H1 (cell line): ENCODE data around the gene NGEF. TPM values are rescaled to one million over a fixed set of nuclear protein-coding genes. Genes with fewer than 3 reads are reported as not detected.

Experiments used
- CTCF ChIA-PET: fragments of 300-600 bp; sonication (Branson Sonifier 250); formaldehyde crosslinking; loops from one replicate; lab custom pipeline; 2021; ENCODE audit not compliant: partially characterized antibody; lab: Charles Lee
- POLR2A ChIA-PET: fragments of 300-600 bp; sonication (Branson Sonifier 250); formaldehyde crosslinking; loops from one replicate; lab custom pipeline; 2021; ENCODE audit warnings: inconsistent platforms; ENCODE audit not compliant: partially characterized antibody; lab: Charles Lee
- DNase-seq, 2 experiments: peaks; one replicate each; pipeline versions ENCODE4 v3.0.0 to v3.0.0-alpha.2; 2010 to 2022; ENCODE audit warnings: low spot score in 2 of 2, low read depth in 1 of 2, mixed read lengths in 1 of 2
- FAIRE-seq: peaks from 2 replicates; lab custom pipeline; 2011; peaks lifted over from hg19 to GRCh38; lab: Jason Lieb, UNC
- H2AFZ ChIP-seq: 2 replicates; pipeline ENCODE4 v1.8.1; 2012; ENCODE audit warnings: low read length, inconsistent platforms
- H2AK5ac ChIP-seq: 2 replicates; pipeline ENCODE4 v1.6.1; 2013; ENCODE audit warnings: low read depth, low read length
- H2BK120ac ChIP-seq: replicated peaks from 2 replicates; pipeline ENCODE3; 2013; ENCODE audit warnings: low read depth, low read length, inconsistent platforms
- H2BK12ac ChIP-seq: 2 replicates; pipeline ENCODE4 v1.6.1; 2013; ENCODE audit warnings: low read depth, low read length
- H2BK15ac ChIP-seq: 2 replicates; pipeline ENCODE4 v1.6.1; 2013; ENCODE audit warnings: low read length
- H2BK20ac ChIP-seq: 2 replicates; pipeline ENCODE4 v1.6.1; 2013; ENCODE audit warnings: low read length
- H2BK5ac ChIP-seq: 2 replicates; pipeline ENCODE4 v1.6.1; 2013; ENCODE audit warnings: low read depth, low read length
- H3K14ac ChIP-seq: 2 replicates; pipeline ENCODE4 v1.6.1; 2013; ENCODE audit warnings: inconsistent platforms; ENCODE audit not compliant: insufficient read length
- H3K18ac ChIP-seq: 2 replicates; pipeline ENCODE4 v1.6.1; 2013; ENCODE audit warnings: low read length; ENCODE audit errors: extremely low read depth
- H3K23ac ChIP-seq: 2 replicates; pipeline ENCODE4 v1.6.1; 2013; ENCODE audit warnings: inconsistent platforms; ENCODE audit not compliant: insufficient read length
- H3K23me2 ChIP-seq: 2 replicates; pipeline ENCODE4 v1.6.1; 2013; ENCODE audit warnings: low read depth, low read length
- H3K27ac ChIP-seq: 2 replicates; pipeline ENCODE4 v1.6.1; 2011; ENCODE audit warnings: low read depth, low read length, inconsistent platforms
- H3K27me3 ChIP-seq, 4 experiments: replicated peaks in 1 of 4; 1 replicate in 1 of 4; 2 replicates in 3 of 4; pipeline versions ENCODE4 v1.6.1 to v1.8.1; 2011 to 2013; ENCODE audit warnings: low read length in 3 of 4, mild to moderate bottlenecking in 3 of 4, inconsistent platforms in 2 of 4, mixed read lengths in 2 of 4, moderate library complexity in 1 of 4; ENCODE audit not compliant: control insufficient read depth in 3 of 4, insufficient read depth in 3 of 4; ENCODE audit errors: extremely low read depth in 1 of 4
- H3K36me3 ChIP-seq, 4 experiments: 2 replicates each; pipeline versions ENCODE4 v1.6.1 to v1.8.1; 2011 to 2013; ENCODE audit warnings: mild to moderate bottlenecking in 4 of 4, low read length in 3 of 4, moderate library complexity in 2 of 4, control low read depth in 1 of 4, inconsistent platforms in 1 of 4; ENCODE audit not compliant: insufficient read depth in 4 of 4, control insufficient read depth in 2 of 4
- H3K4ac ChIP-seq: replicated peaks from 2 replicates; pipeline ENCODE3; 2013; ENCODE audit warnings: low read length, low read depth, mixed read lengths, inconsistent platforms; ENCODE audit not compliant: insufficient read length
- H3K4me1 ChIP-seq, 4 experiments: replicated peaks in 1 of 4; 1 replicate in 1 of 4; 2 replicates in 3 of 4; pipeline versions ENCODE4 v1.6.1 to v1.8.1; 2011 to 2013; ENCODE audit warnings: low read length in 3 of 4, inconsistent platforms in 2 of 4, mixed read lengths in 1 of 4; ENCODE audit not compliant: insufficient read depth in 4 of 4, control insufficient read depth in 3 of 4
- H3K4me2 ChIP-seq, 2 experiments: 2 replicates each; pipeline versions ENCODE4 v1.6.1 to v1.8.1; 2011 to 2013; ENCODE audit warnings: low read depth in 2 of 2, low read length in 2 of 2, control low read depth in 1 of 2, inconsistent platforms in 1 of 2, mild to moderate bottlenecking in 1 of 2; ENCODE audit not compliant: insufficient read depth in 1 of 2
- H3K4me3 ChIP-seq, 4 experiments: fragments of 200-600, 300-600 bp in 1 of 4; sonication (generic), shearing (Covaris generic), sonication (Bioruptor Twin) in 1 of 4; 2 replicates each; pipeline versions ENCODE4 v1.5.1 to v1.8.1; 2011 to 2016; ENCODE audit warnings: low read length in 4 of 4, low read depth in 3 of 4, control low read depth in 2 of 4, inconsistent platforms in 2 of 4, mild to moderate bottlenecking in 2 of 4, mixed read lengths in 1 of 4, moderate library complexity in 1 of 4; ENCODE audit not compliant: insufficient read depth in 2 of 4; ENCODE audit errors: extremely low read depth in 1 of 4
- H3K56ac ChIP-seq: replicated peaks from 2 replicates; pipeline ENCODE3; 2013; ENCODE audit warnings: low read depth, mild to moderate bottlenecking, mixed read lengths, low read length, inconsistent platforms; ENCODE audit not compliant: insufficient read length
- H3K79me1 ChIP-seq: 2 replicates; pipeline ENCODE4 v1.6.1; 2013; ENCODE audit warnings: low read depth, low read length, control low read depth
- H3K79me2 ChIP-seq, 2 experiments: 2 replicates each; pipeline versions ENCODE4 v1.6.1 to v1.8.1; 2012 to 2013; ENCODE audit warnings: low read length in 2 of 2, mild to moderate bottlenecking in 2 of 2, inconsistent platforms in 1 of 2; ENCODE audit not compliant: insufficient read depth in 2 of 2, control insufficient read depth in 1 of 2
- H3K9ac ChIP-seq, 4 experiments: replicated peaks in 1 of 4; 1 replicate in 1 of 4; 2 replicates in 3 of 4; pipeline versions ENCODE4 v1.6.1 to v1.8.1; 2011 to 2013; ENCODE audit warnings: low read depth in 3 of 4, low read length in 3 of 4, control low read depth in 2 of 4, mild to moderate bottlenecking in 2 of 4, moderate library complexity in 2 of 4, inconsistent platforms in 1 of 4; ENCODE audit errors: extremely low read depth in 1 of 4
- H3K9me3 ChIP-seq, 2 experiments: 2 replicates each; pipeline versions ENCODE4 v1.6.1 to v1.8.1; 2012 to 2013; ENCODE audit warnings: mild to moderate bottlenecking in 2 of 2, moderate library complexity in 2 of 2, control low read depth in 1 of 2, inconsistent platforms in 1 of 2, low read depth in 1 of 2, low read length in 1 of 2, mixed read lengths in 1 of 2; ENCODE audit not compliant: insufficient read depth in 2 of 2
- H4K20me1 ChIP-seq, 2 experiments: replicated peaks in 1 of 2; 2 replicates each; pipeline versions ENCODE3 to v1.8.1; 2011 to 2013; ENCODE audit warnings: inconsistent platforms in 2 of 2, low read length in 2 of 2, mild to moderate bottlenecking in 1 of 2; ENCODE audit not compliant: insufficient read depth in 2 of 2, control insufficient read depth in 1 of 2
- H4K5ac ChIP-seq: 2 replicates; pipeline ENCODE4 v1.6.1; 2013; ENCODE audit warnings: low read length, low read depth, mixed read lengths, inconsistent platforms; ENCODE audit not compliant: insufficient read length
- H4K8ac ChIP-seq: 2 replicates; pipeline ENCODE4 v1.8.0; 2013; ENCODE audit warnings: mild to moderate bottlenecking, moderate library complexity, low read length, inconsistent platforms; ENCODE audit not compliant: insufficient read depth; ENCODE audit errors: extremely low read depth
- H4K91ac ChIP-seq: replicated peaks from 2 replicates; pipeline ENCODE3; 2013; ENCODE audit warnings: low read length, mixed read lengths, inconsistent platforms; ENCODE audit not compliant: insufficient read length
- BACH1 ChIP-seq: IDR thresholded peaks from 2 replicates; pipeline ENCODE4 v1.6.1; 2012; ENCODE audit warnings: low read length, improper control_type of control experiment
- BCL11A ChIP-seq, 2 experiments: IDR thresholded peaks; one replicate each; pipeline ENCODE4 v1.6.1; 2011; ENCODE audit warnings: low read depth in 2 of 2, low read length in 2 of 2, mild to moderate bottlenecking in 2 of 2
- GABPA ChIP-seq: IDR thresholded peaks from 2 replicates; pipeline ENCODE4 v1.6.1; 2011; ENCODE audit warnings: mild to moderate bottlenecking, low read length, moderate library complexity, borderline replicate concordance; ENCODE audit not compliant: insufficient read depth
- JUN ChIP-seq: IDR thresholded peaks from 2 replicates; pipeline ENCODE4 v1.6.1; 2011; ENCODE audit warnings: low read depth, mild to moderate bottlenecking, improper control_type of control experiment, low read length
- RAD21 ChIP-seq, 2 experiments: IDR thresholded peaks in 1 of 2; conservative IDR thresholded peaks in 1 of 2; 2 replicates each; pipeline ENCODE4 v1.6.1; 2011; ENCODE audit warnings: low read depth in 2 of 2, low read length in 2 of 2, improper control_type of control experiment in 1 of 2, inconsistent platforms in 1 of 2, mild to moderate bottlenecking in 1 of 2, moderate library complexity in 1 of 2
- RBBP5 ChIP-seq: IDR thresholded peaks from 2 replicates; pipeline ENCODE4 v1.7.1; 2012; ENCODE audit warnings: low read depth, mild to moderate bottlenecking, inconsistent platforms, low read length, moderate library complexity, borderline replicate concordance
- RFX5 ChIP-seq: IDR thresholded peaks from 2 replicates; pipeline ENCODE4 v1.6.1; 2011; ENCODE audit warnings: low read depth, low read length, improper control_type of control experiment, borderline replicate concordance
- RNF2 ChIP-seq: fragments of 200-900, 300-1000 bp; sonication (generic); IDR thresholded peaks from 2 replicates; pipeline ENCODE4 v1.7.1; 2016; ENCODE audit warnings: borderline replicate concordance, low read depth, mild to moderate bottlenecking, antibody characterized with exemption, low read length; ENCODE audit not compliant: poor library complexity, severe bottlenecking; ENCODE audit errors: missing control alignments
- RXRA ChIP-seq: IDR thresholded peaks from 2 replicates; pipeline ENCODE4 v1.6.1; 2011; ENCODE audit warnings: low read depth, mild to moderate bottlenecking, low read length, moderate library complexity; ENCODE audit not compliant: insufficient read depth
- SP1 ChIP-seq: IDR thresholded peaks from 2 replicates; pipeline ENCODE4 v1.6.1; 2011; ENCODE audit warnings: low read depth, low read length
- SP4 ChIP-seq: IDR thresholded peaks from 2 replicates; pipeline ENCODE4 v1.6.1; 2012; ENCODE audit warnings: low read length, inconsistent platforms
- SUZ12 ChIP-seq: fragments of 200-600 bp; sonication (generic); IDR thresholded peaks from 2 replicates; pipeline ENCODE4 v1.6.1; 2012; ENCODE audit warnings: mild to moderate bottlenecking, inconsistent platforms, low read length, moderate library complexity, mixed read lengths
- USF2 ChIP-seq: IDR thresholded peaks from 2 replicates; pipeline ENCODE4 v1.6.1; 2011; ENCODE audit warnings: low read length, improper control_type of control experiment
- WGBS, 2 experiments: shearing (Covaris generic) in 1 of 2; methylation state at CpG; one replicate each; pipeline versions ENCODE4 v1.1.6 to v1.1.7; 2013 to 2015; ENCODE audit warnings: low lambda C conversion rate in 2 of 2, mixed read lengths in 2 of 2, inconsistent platforms in 1 of 2, low coverage in 1 of 2, missing lambda C conversion rate in 1 of 2; ENCODE audit not compliant: insufficient replicate concordance in 2 of 2, insufficient coverage in 1 of 2, insufficient read length in 1 of 2; ENCODE audit errors: extremely low coverage in 1 of 2, missing lambda C conversion rate in 1 of 2; 5-methylcytosine and 5-hydroxymethylcytosine counted together
- polyA plus RNA-seq, 7 experiments: library from polyadenylated mRNA; depleted of rRNA in 3 of 7; stranded (reverse) in 5 of 7; unstranded in 2 of 7; fragments of >200 nt in 5 of 7; fragments of 200-250 nt in 2 of 7; gene quantifications; 1 replicate in 5 of 7; 2 replicates in 1 of 7; 4 replicates in 1 of 7; pipeline versions ENCODE4 v1.2.1 to v1.2.3, GENCODE V29; 2011 to 2013; ENCODE audit warnings: missing spikeins in 2 of 7, mixed read lengths in 2 of 7
- total RNA-seq: library from RNA; stranded (reverse); fragmentation: NEBNext Ultra II Directional; extraction: Animal tissue kit (Norgen Biotek cat#: 25700); gene quantifications from 2 replicates; pipeline ENCODE4 v1.2.1, GENCODE V29; 2021

Gene NGEF
- total and polyA plus RNA-seq, 2 of the 8 experiments (the other 6 are each of a cell fraction or from before 2014, with no cell fraction given) = 2.7 to 3.2 TPM

GRCh38 chr2:233009661-233010060, 3.4 kb downstream of the NGEF start:
- no peak overlapping the region for H3K18ac ChIP-seq
- no peak overlapping the region for H3K9ac ChIP-seq
- no peaks in the 10 kb centered on the region for H3K79me2 ChIP-seq
- H2AK5ac ChIP-seq = no peak overlapping the region
- no peak overlapping the region for H2BK15ac ChIP-seq
- no peak overlapping the region for H2BK120ac ChIP-seq
- H4K8ac ChIP-seq = no peak overlapping the region
- no peak for DNase-seq
- no peak overlapping the region for H3K4ac ChIP-seq
- H2AFZ ChIP-seq = no peak overlapping the region
- no peaks in the 10 kb centered on the region for H3K9me3 ChIP-seq
- H4K91ac ChIP-seq = no peak overlapping the region
- no peak overlapping the region for H3K27ac ChIP-seq
- H3K4me3 ChIP-seq = no peak overlapping the region
- WGBS, 2 experiments = 92% methylated on average over 3 of the region's 3 CpGs; no CpG with 5 or more reads in 1 of the 2 experiments
- H3K79me1 ChIP-seq = no peaks in the 10 kb centered on the region
- no peaks in the 10 kb centered on the region for H3K27me3 ChIP-seq
- no peak for FAIRE-seq
- no peak overlapping the region for H3K4me2 ChIP-seq
- H3K56ac ChIP-seq = no peak overlapping the region
- peaks cover 3% of the 10 kb centered on the region; the same call in 1 of the 2 replicates for H3K23me2 ChIP-seq
- ChIA-PET CTCF (interaction anchor here (0.6 to 2.5 kb wide), 9 partner anchors 10 to 165 kb away, joined by 3 to 9 read pairs (median 3); no protein-coding TSS in a partner anchor), POLR2A (no interaction called here)
- no peaks in the 10 kb centered on the region for H3K36me3 ChIP-seq
- no peak overlapping the region for H3K14ac ChIP-seq
- H3K23ac ChIP-seq = no peak overlapping the region
- no peak overlapping the region for H2BK20ac ChIP-seq
- H4K20me1 ChIP-seq = no peaks in the 10 kb centered on the region
- H4K5ac ChIP-seq = no peak overlapping the region
- no peak overlapping the region for H2BK5ac ChIP-seq
- H2BK12ac ChIP-seq = no peak overlapping the region
- H3K4me1 ChIP-seq = no peaks in the 10 kb centered on the region
- TF ChIP-seq RBBP5 = no peak
- TF ChIP-seq GABPA = no peak
- TF ChIP-seq RFX5 = no peak
- no peak for TF ChIP-seq RAD21 (IDR thresholded peaks at IDR 0.05 in 1 of 2, conservative IDR thresholded peaks at IDR 0.05 in 1 of 2; ENCODE audit: low read depth in 2 of 2, low read length in 2 of 2)
- TF ChIP-seq BCL11A (IDR thresholded peaks at IDR 0.05; ENCODE audit: low read depth in 2 of 2, low read length in 2 of 2) = no peak
- no peak for TF ChIP-seq SP1
- no peak for TF ChIP-seq JUN
- no peak for TF ChIP-seq RXRA
- no peak for TF ChIP-seq USF2
- TF ChIP-seq SP4 = no peak
- no peak for TF ChIP-seq BACH1
- no peak for TF ChIP-seq RNF2
- TF ChIP-seq SUZ12 = no peak
